Smooth muscle cell (in vitro differentiated cells): ENCODE measurements around the gene POU6F2. TPM values are rescaled to one million over a fixed set of nuclear protein-coding genes. Genes with fewer than 3 reads are reported as not detected.

Experiments
- DNase-seq: peaks from one replicate; lab custom pipeline; 2025; ENCODE audit not compliant: unreplicated experiment; lab: John Stamatoyannopoulos, UW
- H2AFZ ChIP-seq: fragments of 200-600 bp; sonication (generic); 2 replicates; pipeline ENCODE4 v1.6.0; 2016; ENCODE audit warnings: antibody characterized with exemption, low read depth, mild to moderate bottlenecking
- H3F3A ChIP-seq: fragments of 200-600 bp; sonication (generic); 2 replicates; pipeline ENCODE4 v1.6.0; 2017; ENCODE audit warnings: antibody characterized with exemption, low read depth
- H3K27ac ChIP-seq: fragments of 200-600 bp; sonication (generic); 2 replicates; pipeline ENCODE4 v1.5.1; 2016; ENCODE audit warnings: low read depth, mild to moderate bottlenecking
- H3K27me3 ChIP-seq: fragments of 200-600 bp; sonication (generic); 2 replicates; pipeline ENCODE4 v1.6.1; 2016; ENCODE audit warnings: low read depth, mild to moderate bottlenecking
- H3K36me3 ChIP-seq: fragments of 200-600 bp; sonication (generic); 2 replicates; pipeline ENCODE4 v1.5.1; 2016; ENCODE audit warnings: low read depth
- H3K4me1 ChIP-seq: fragments of 200-600 bp; sonication (generic); 2 replicates; pipeline ENCODE4 v1.5.1; 2016; ENCODE audit warnings: low read depth
- H3K4me2 ChIP-seq: fragments of 200-600 bp; sonication (generic); 2 replicates; pipeline ENCODE4 v1.6.0; 2016; ENCODE audit warnings: mild to moderate bottlenecking
- H3K4me3 ChIP-seq: fragments of 200-600 bp; sonication (generic); 2 replicates; pipeline ENCODE4 v1.5.1; 2016; ENCODE audit warnings: mild to moderate bottlenecking
- H3K79me2 ChIP-seq: fragments of 200-600 bp; sonication (generic); 2 replicates; pipeline ENCODE4 v1.6.0; 2016; ENCODE audit warnings: low read depth, mild to moderate bottlenecking
- H3K9ac ChIP-seq: fragments of 200-600 bp; sonication (generic); 2 replicates; pipeline ENCODE4 v1.6.0; 2016; ENCODE audit warnings: low read depth
- H3K9me3 ChIP-seq: fragments of 200-600 bp; sonication (generic); replicated peaks from 2 replicates; pipeline ENCODE4 v1.5.1; 2016; ENCODE audit warnings: low read depth
- H4K20me1 ChIP-seq: fragments of 200-600 bp; sonication (generic); 2 replicates; pipeline ENCODE4 v1.6.0; 2016; ENCODE audit warnings: low read depth
- CTCF ChIP-seq: fragments of 200-600 bp; sonication (generic); IDR thresholded peaks from 2 replicates; pipeline ENCODE4 v1.5.1; 2017; ENCODE audit warnings: borderline replicate concordance, mild to moderate bottlenecking, antibody characterized with exemption; ENCODE audit not compliant: insufficient read depth, poor library complexity, severe bottlenecking
- WGBS: methylation state at CpG from one replicate; pipeline ENCODE4 v1.1.7; 2016; ENCODE audit warnings: low lambda C conversion rate; 5-methylcytosine and 5-hydroxymethylcytosine counted together
- polyA plus RNA-seq: library from polyadenylated mRNA; unstranded; fragments of >200 nt; fragmentation: Nextera tagmentation; extraction: Ambion mirVana; gene quantifications from 2 replicates; pipeline ENCODE4 v1.2.1, GENCODE V29; 2016
- total RNA-seq: library from RNA; depleted of rRNA; stranded (reverse); fragments of >200 nt; gene quantifications from 2 replicates; pipeline ENCODE4 v1.2.3, GENCODE V29; 2014

Gene POU6F2
- total and polyA plus RNA-seq, 2 experiments from 2014 or later, result 1.2 TPM

- Histone ChIP-seq H3K9ac (no peak overlapping the region), H3K4me1 (no peaks in the 10 kb centered on the region), H3K27me3 (no peaks in the 10 kb centered on the region), H3K9me3 (no peaks in the 10 kb centered on the region), H3F3A (no peaks in the 10 kb centered on the region), H3K79me2 (no peaks in the 10 kb centered on the region), H3K27ac (no peak overlapping the region), H3K36me3 (no peaks in the 10 kb centered on the region), H2AFZ (no peak overlapping the region), H4K20me1 (no peaks in the 10 kb centered on the region), H3K4me2 (no peak overlapping the region), H3K4me3 (no peak overlapping the region)
- whole genome bisulfite sequencing, result 91% methylated on average over 3 of the region's 3 CpGs
- TF ChIP-seq CTCF, result no peak
- no peak for DNase-seq
These were observed 389.7 kb downstream of the POU6F2 start for GRCh38 chr7:39367451-39367850.

- DNase-seq, result no peak
- 96% methylated on average over 2 of the region's 2 CpGs for WGBS
- no peaks in the 10 kb centered on the region for H3K4me1 ChIP-seq
These were observed 390.2 kb downstream of the POU6F2 start for GRCh38 chr7:39367943-39368342.

GRCh38 chr7:39372383-39372782 lies 394.7 kb downstream of the POU6F2 start:
- H3K27ac ChIP-seq, result no peak overlapping the region
- H4K20me1 ChIP-seq, result no peaks in the 10 kb centered on the region
- no peak overlapping the region for H3K4me2 ChIP-seq
- no peak overlapping the region for H3K4me3 ChIP-seq
- no peaks in the 10 kb centered on the region for H3F3A ChIP-seq
- no peaks in the 10 kb centered on the region for H3K9me3 ChIP-seq
- no peaks in the 10 kb centered on the region for H3K4me1 ChIP-seq
- TF ChIP-seq CTCF, result no peak
- no peak for DNase-seq
- H3K79me2 ChIP-seq, result no peaks in the 10 kb centered on the region
- peaks cover 3% of the 10 kb centered on the region for H3K27me3 ChIP-seq
- H2AFZ ChIP-seq, result no peak overlapping the region
- 90% methylated on average over 1 of the region's 1 CpG for WGBS
- no peaks in the 10 kb centered on the region for H3K36me3 ChIP-seq
- no peak overlapping the region for H3K9ac ChIP-seq

More at GRCh38 chr7:39367943-39368342, 390.2 kb downstream of the POU6F2 start:
- Histone ChIP-seq H2AFZ (no peak overlapping the region), H3K79me2 (no peaks in the 10 kb centered on the region), H3K36me3 (no peaks in the 10 kb centered on the region), H3K9ac (no peak overlapping the region), H3K4me3 (no peak overlapping the region), H3K9me3 (no peaks in the 10 kb centered on the region), H3K27me3 (no peaks in the 10 kb centered on the region), H3F3A (no peaks in the 10 kb centered on the region), H4K20me1 (no peaks in the 10 kb centered on the region), H3K4me2 (no peak overlapping the region), H3K27ac (no peak overlapping the region)
- TF ChIP-seq CTCF, result no peak

GRCh38 chr7:39374436-39375040 lies 396.8 kb downstream of the POU6F2 start:
- WGBS, result 84% methylated on average over 5 of the region's 5 CpGs
- Histone ChIP-seq H2AFZ (no peak overlapping the region), H3K79me2 (no peaks in the 10 kb centered on the region), H3K27ac (no peak overlapping the region), H3F3A (no peaks in the 10 kb centered on the region), H3K9me3 (no peaks in the 10 kb centered on the region), H3K36me3 (no peaks in the 10 kb centered on the region), H3K4me1 (no peaks in the 10 kb centered on the region), H3K4me2 (no peak overlapping the region), H3K4me3 (no peak overlapping the region), H4K20me1 (no peaks in the 10 kb centered on the region), H3K9ac (no peak overlapping the region), H3K27me3 (peaks cover 3% of the 10 kb centered on the region)
- no peak for TF ChIP-seq CTCF
- no peak for DNase-seq
